OCI-LY7 (cell line): Measurements from ENCODE around the gene DRAM1. TPM values are rescaled to one million over a fixed set of nuclear protein-coding genes. Genes with fewer than 3 reads are reported as not detected.

Source experiments
- BruUV-seq: library from RNA; stranded (reverse); fragments of 400-500 nt; replicated peaks from 2 replicates; lab custom pipeline; 2021; lab: Mats Ljungman, UMichigan
- CTCF ChIA-PET: fragments of 300-600 bp; sonication (Branson Sonifier 250); formaldehyde crosslinking; loops from one replicate; lab custom pipeline; 2022; ENCODE audit warnings: antibody characterized with exemption; ENCODE audit not compliant: unreplicated experiment; lab: Charles Lee
- POLR2A ChIA-PET: fragments of 300-600 bp; sonication (Branson Sonifier 250); formaldehyde crosslinking; loops from one replicate; lab custom pipeline; 2022; ENCODE audit warnings: antibody characterized with exemption; lab: Charles Lee
- DNase-seq: peaks from one replicate; pipeline ENCODE4 v3.0.0-alpha.2; 2015; ENCODE audit warnings: low spot score
- H2AFZ ChIP-seq: fragments of 200-600 bp; sonication (generic), shearing (Covaris generic); 2 replicates; pipeline ENCODE4 v1.6.1; 2014; ENCODE audit warnings: mild to moderate bottlenecking, antibody characterized with exemption, low read length, moderate library complexity
- H3K27ac ChIP-seq: fragments of 200-600 bp; sonication (generic); 2 replicates; pipeline ENCODE4 v1.5.1; 2014; ENCODE audit warnings: mixed run types, low read depth, mild to moderate bottlenecking, moderate library complexity, low read length, inconsistent platforms; ENCODE audit not compliant: poor library complexity, severe bottlenecking
- H3K36me3 ChIP-seq: fragments of 200-600 bp; sonication (generic); 2 replicates; pipeline ENCODE4 v1.6.1; 2014; ENCODE audit warnings: mild to moderate bottlenecking, antibody characterized with exemption, low read length, moderate library complexity, mixed read lengths; ENCODE audit not compliant: insufficient read depth
- H3K4me1 ChIP-seq: fragments of 200-600 bp; sonication (generic); 2 replicates; pipeline ENCODE4 v1.5.1; 2014; ENCODE audit warnings: mild to moderate bottlenecking, low read length; ENCODE audit not compliant: insufficient read depth, poor library complexity, severe bottlenecking
- H3K4me2 ChIP-seq: fragments of 200-600 bp; sonication (generic); 2 replicates; pipeline ENCODE4 v1.6.1; 2014; ENCODE audit warnings: mild to moderate bottlenecking, low read length
- H3K4me3 ChIP-seq: fragments of 200-600 bp; sonication (generic); 2 replicates; pipeline ENCODE4 v1.5.1; 2014; ENCODE audit warnings: mild to moderate bottlenecking, low read depth, low read length; ENCODE audit not compliant: poor library complexity, severe bottlenecking
- H3K79me2 ChIP-seq: fragments of 200-600 bp; sonication (generic); 2 replicates; pipeline ENCODE4 v1.6.1; 2016; ENCODE audit warnings: low read depth, mild to moderate bottlenecking, low read length, moderate library complexity, mixed read lengths; ENCODE audit not compliant: insufficient read depth
- H3K9me2 ChIP-seq: fragments of 200-600 bp; sonication (generic); 2 replicates; pipeline ENCODE4 v1.6.1; 2016; ENCODE audit warnings: mild to moderate bottlenecking, low read length, mixed read lengths; ENCODE audit not compliant: insufficient read depth
- H3K9me3 ChIP-seq: fragments of 200-600 bp; sonication (generic); 2 replicates; pipeline ENCODE4 v1.6.1; 2014; ENCODE audit warnings: mild to moderate bottlenecking, mixed run types, low read length, mixed read lengths
- H4K20me1 ChIP-seq: fragments of 200-600 bp; sonication (generic); 2 replicates; pipeline ENCODE4 v1.6.1; 2014; ENCODE audit warnings: mild to moderate bottlenecking, antibody characterized with exemption, low read length, moderate library complexity, mixed read lengths; ENCODE audit not compliant: insufficient read depth
- CTCF ChIP-seq: fragments of 200-600 bp; sonication (generic); conservative IDR thresholded peaks from 2 replicates; pipeline ENCODE4 v1.5.1; 2014; ENCODE audit warnings: mild to moderate bottlenecking, antibody characterized with exemption, low read length, moderate library complexity, mixed read lengths
- EZH2phosphoT487 ChIP-seq: fragments of 200-600 bp; sonication (generic); IDR thresholded peaks from 2 replicates; pipeline ENCODE4 v1.6.1; 2018; ENCODE audit warnings: low read depth, borderline replicate concordance, mild to moderate bottlenecking, mixed run types, antibody characterized with exemption, low read length, moderate library complexity, mixed read lengths
- intact Hi-C: fragments of 100-400 bp; cut with micrococcal nuclease; formaldehyde crosslinking; loops from one replicate; pipeline ENCODE4 v1.10.0; 2022; ENCODE audit not compliant: unreplicated experiment
- total RNA-seq, 2 experiments: library from RNA; depleted of rRNA in 1 of 2; stranded (reverse); fragments of >200 nt in 1 of 2; shearing (Covaris generic) in 1 of 2; gene quantifications; 2 replicates each; pipeline ENCODE4 v1.2.3, GENCODE V29; 2014 to 2022

DRAM1 gene
- total RNA-seq, 2 experiments from 2014 or later: not detected

- H3K36me3 ChIP-seq: no peaks in the 10 kb centered on the region
- BruUV-seq: no TSS peak
- H3K4me2 ChIP-seq: no peak overlapping the region
- no peak overlapping the region for H3K4me3 ChIP-seq
- TF ChIP-seq EZH2phosphoT487 (no peak), CTCF (no peak)
- ChIA-PET CTCF (no interaction called here), POLR2A (interaction anchor here (0.5 to 1.5 kb wide), 5 partner anchors 11 to 405 kb away, joined by 3 to 5 read pairs (median 3); no protein-coding TSS in a partner anchor)
- H3K27ac ChIP-seq: no peak overlapping the region
- no peaks in the 10 kb centered on the region for H3K9me2 ChIP-seq
- H2AFZ ChIP-seq: no peak overlapping the region
- DNase-seq: no peak
- intact Hi-C loops: no loop called here
- H3K79me2 ChIP-seq: no peaks in the 10 kb centered on the region
- H3K9me3 ChIP-seq: no peaks in the 10 kb centered on the region
- peaks cover 11% of the 10 kb centered on the region for H3K4me1 ChIP-seq
- no peaks in the 10 kb centered on the region for H4K20me1 ChIP-seq
These were observed 43.5 kb downstream of the DRAM1 start for GRCh38 chr12:101920906-101921305.

GRCh38 chr12:101923045-101923718 lies 45.8 kb downstream of the DRAM1 start:
- CTCF ChIA-PET: no interaction called here

More at GRCh38 chr12:101923045-101923718, 45.8 kb downstream of the DRAM1 start:
- BruUV-seq: no TSS peak
- Histone ChIP-seq H4K20me1 (no peaks in the 10 kb centered on the region), H3K4me1 (peaks cover 4% of the 10 kb centered on the region), H3K79me2 (no peaks in the 10 kb centered on the region), H3K36me3 (no peaks in the 10 kb centered on the region), H3K9me3 (no peaks in the 10 kb centered on the region), H3K9me2 (no peaks in the 10 kb centered on the region), H3K4me3 (no peak overlapping the region), H2AFZ (no peak overlapping the region), H3K27ac (no peak overlapping the region), H3K4me2 (no peak overlapping the region)
- intact Hi-C loops: no loop called here
- TF ChIP-seq EZH2phosphoT487 (no peak), CTCF (no peak)
- POLR2A ChIA-PET: no interaction called here
- no peak for DNase-seq
